Neural progenitor cell (in vitro differentiated cells): Measurements from ENCODE around the gene TNXB. TPM values are rescaled to one million over a fixed set of nuclear protein-coding genes. Genes with fewer than 3 reads are reported as not detected.
"Not testable (repeated sequence)": the region's sequence is repeated elsewhere in the genome, so short reads cannot be mapped to it uniquely, and the experiment has no call there.

Source experiments
- DNase-seq: peaks from one replicate; pipeline ENCODE4 v3.0.0-alpha.2; 2016; ENCODE audit warnings: low spot score
- H2AFZ ChIP-seq: fragments of 200-600 bp; sonication (generic); replicated peaks from 2 replicates; pipeline ENCODE4 v1.6.1; 2016; ENCODE audit warnings: antibody characterized with exemption
- H3F3A ChIP-seq: fragments of 200-600 bp; sonication (generic); 2 replicates; pipeline ENCODE4 v1.6.1; 2016; ENCODE audit warnings: antibody characterized with exemption, low read depth
- H3K27ac ChIP-seq: fragments of 200-600 bp; sonication (generic); 2 replicates; pipeline ENCODE4 v1.5.1; 2016; ENCODE audit warnings: mild to moderate bottlenecking
- H3K27me3 ChIP-seq: fragments of 200-600 bp; sonication (generic); 2 replicates; pipeline ENCODE4 v1.6.1; 2016; ENCODE audit warnings: mild to moderate bottlenecking, moderate library complexity
- H3K36me3 ChIP-seq: fragments of 200-600 bp; sonication (generic); 2 replicates; pipeline ENCODE4 v1.5.1; 2016
- H3K4me1 ChIP-seq: fragments of 200-600 bp; sonication (generic); 2 replicates; pipeline ENCODE4 v1.6.1; 2016; ENCODE audit warnings: mixed run types
- H3K4me2 ChIP-seq: fragments of 200-600 bp; sonication (generic); 2 replicates; pipeline ENCODE4 v1.6.1; 2016
- H3K4me3 ChIP-seq: fragments of 200-600 bp; sonication (generic); 2 replicates; pipeline ENCODE4 v1.5.1; 2016
- H3K79me2 ChIP-seq: fragments of 200-600 bp; sonication (generic); 2 replicates; pipeline ENCODE4 v1.6.1; 2016; ENCODE audit warnings: low read depth
- H3K9ac ChIP-seq: fragments of 200-600 bp; sonication (generic); 2 replicates; pipeline ENCODE4 v1.6.1; 2016
- H3K9me3 ChIP-seq: fragments of 200-600 bp; sonication (generic); 2 replicates; pipeline ENCODE4 v1.5.1; 2016; ENCODE audit warnings: low read depth
- H4K20me1 ChIP-seq: fragments of 200-600 bp; sonication (generic); 2 replicates; pipeline ENCODE4 v1.6.1; 2016; ENCODE audit warnings: low read depth
- H3K27ac Mint-ChIP-seq: 3 replicates; pipeline ENCODE4 v1.8.0; 2021; ENCODE audit warnings: mixed read lengths
- H3K27me3 Mint-ChIP-seq: 2 replicates; pipeline ENCODE4 v1.8.0; 2022; ENCODE audit warnings: low read depth, mild to moderate bottlenecking, inconsistent platforms, moderate library complexity, mixed read lengths; ENCODE audit not compliant: insufficient read depth
- H3K36me3 Mint-ChIP-seq: 3 replicates; pipeline ENCODE4 v1.8.0; 2021; ENCODE audit warnings: mixed read lengths
- H3K4me1 Mint-ChIP-seq: 3 replicates; pipeline ENCODE4 v1.8.0; 2021; ENCODE audit warnings: mixed read lengths
- H3K4me3 Mint-ChIP-seq: 3 replicates; pipeline ENCODE4 v1.8.0; 2021; ENCODE audit warnings: mild to moderate bottlenecking, moderate library complexity, mixed read lengths
- H3K9me3 Mint-ChIP-seq: 3 replicates; pipeline ENCODE4 v1.8.0; 2020; ENCODE audit warnings: mixed read lengths
- total RNA-seq: library from RNA; depleted of rRNA; stranded (reverse); fragments of >200 nt; gene quantifications from 2 replicates; pipeline ENCODE4 v1.2.3, GENCODE V29; 2015; ENCODE audit warnings: low replicate concordance

Gene TNXB
- total RNA-seq, 1 donor from 2014 or later: 0.71 TPM

DNA sequence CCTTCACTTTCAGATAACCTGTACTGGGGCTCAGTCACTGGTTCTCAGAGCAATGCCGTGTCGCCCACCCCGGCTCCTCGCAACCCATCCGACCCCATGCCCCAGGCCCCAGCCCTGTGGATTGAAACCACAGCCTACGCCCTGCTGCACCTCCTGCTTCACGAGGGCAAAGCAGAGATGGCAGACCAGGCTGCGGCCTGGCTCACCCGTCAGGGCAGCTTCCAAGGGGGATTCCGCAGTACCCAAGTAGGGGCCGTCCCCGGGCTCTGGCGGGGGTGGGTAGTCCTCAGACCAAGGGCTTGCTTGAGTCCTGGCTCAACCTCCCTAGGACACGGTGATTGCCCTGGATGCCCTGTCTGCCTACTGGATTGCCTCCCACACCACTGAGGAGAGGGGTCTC, 79.6 kb downstream of the TNXB start:
- not testable (repeated sequence) for H3K36me3 ChIP-seq, H3K27ac Mint-ChIP-seq, H3K4me3 ChIP-seq, H4K20me1 ChIP-seq, H3K4me2 ChIP-seq, H3K27me3 ChIP-seq, H3K27me3 Mint-ChIP-seq, DNase-seq, H3K9ac ChIP-seq, H3K79me2 ChIP-seq, H3K27ac ChIP-seq, H3K9me3 Mint-ChIP-seq, H2AFZ ChIP-seq, H3K4me3 Mint-ChIP-seq, H3K4me1 Mint-ChIP-seq, H3K36me3 Mint-ChIP-seq, H3F3A ChIP-seq, H3K9me3 ChIP-seq, H3K4me1 ChIP-seq

- not testable (repeated sequence) for H3K27me3 Mint-ChIP-seq, H3K36me3 Mint-ChIP-seq
Observed at GRCh38 chr6:32028631-32029030, 80.5 kb downstream of the TNXB start.

GRCh38 chr6:32022100-32022499, 87.0 kb downstream of the TNXB start:
- not testable (repeated sequence) for H3K4me2 ChIP-seq, H3K27ac Mint-ChIP-seq, H3K4me1 ChIP-seq, H3K36me3 ChIP-seq, H3K4me3 Mint-ChIP-seq, H3K27me3 Mint-ChIP-seq, H2AFZ ChIP-seq, H3K27me3 ChIP-seq, H3F3A ChIP-seq, H3K36me3 Mint-ChIP-seq, H3K9ac ChIP-seq, DNase-seq, H3K79me2 ChIP-seq, H3K27ac ChIP-seq, H4K20me1 ChIP-seq, H3K9me3 Mint-ChIP-seq, H3K4me3 ChIP-seq, H3K9me3 ChIP-seq, H3K4me1 Mint-ChIP-seq

More at GRCh38 chr6:32028631-32029030, 80.5 kb downstream of the TNXB start:
- not testable (repeated sequence) for H3K27me3 ChIP-seq, H3K9ac ChIP-seq, H3K4me1 ChIP-seq, H3K4me3 Mint-ChIP-seq, H2AFZ ChIP-seq, H3K27ac Mint-ChIP-seq, H3K36me3 ChIP-seq, H3K4me3 ChIP-seq, H4K20me1 ChIP-seq, H3F3A ChIP-seq, H3K4me2 ChIP-seq, H3K27ac ChIP-seq, H3K9me3 Mint-ChIP-seq, H3K4me1 Mint-ChIP-seq, H3K9me3 ChIP-seq, H3K79me2 ChIP-seq, DNase-seq

GRCh38 chr6:32014547-32014946, 94.6 kb downstream of the TNXB start, which contains the start of gene C4B:
C4B (plus strand) TSS chr6:32014795; CDS start chr6:32014846, 51 bp downstream.
- H3K27ac ChIP-seq, H3K36me3 ChIP-seq, H3K36me3 Mint-ChIP-seq, H3K79me2 ChIP-seq, H2AFZ ChIP-seq, H3K4me2 ChIP-seq, H3K4me3 Mint-ChIP-seq, DNase-seq, H3K27me3 ChIP-seq, H3K27ac Mint-ChIP-seq, H3K9me3 ChIP-seq, H4K20me1 ChIP-seq, H3K4me1 ChIP-seq, H3K9me3 Mint-ChIP-seq, H3K4me1 Mint-ChIP-seq, H3K9ac ChIP-seq, H3K27me3 Mint-ChIP-seq, H3K4me3 ChIP-seq, H3F3A ChIP-seq: not testable (repeated sequence)

- H2AFZ ChIP-seq, H3K27ac ChIP-seq, H3K4me1 Mint-ChIP-seq, H3K9ac ChIP-seq, H3K36me3 Mint-ChIP-seq, H3K27ac Mint-ChIP-seq, H3K4me3 ChIP-seq, H3K4me3 Mint-ChIP-seq, DNase-seq, H4K20me1 ChIP-seq, H3K27me3 Mint-ChIP-seq, H3K36me3 ChIP-seq, H3K27me3 ChIP-seq, H3K9me3 Mint-ChIP-seq, H3K9me3 ChIP-seq, H3F3A ChIP-seq, H3K4me2 ChIP-seq, H3K79me2 ChIP-seq, H3K4me1 ChIP-seq: not testable (repeated sequence)
Observed at GRCh38 chr6:32013738-32014137, 95.4 kb downstream of the TNXB start.

DNA sequence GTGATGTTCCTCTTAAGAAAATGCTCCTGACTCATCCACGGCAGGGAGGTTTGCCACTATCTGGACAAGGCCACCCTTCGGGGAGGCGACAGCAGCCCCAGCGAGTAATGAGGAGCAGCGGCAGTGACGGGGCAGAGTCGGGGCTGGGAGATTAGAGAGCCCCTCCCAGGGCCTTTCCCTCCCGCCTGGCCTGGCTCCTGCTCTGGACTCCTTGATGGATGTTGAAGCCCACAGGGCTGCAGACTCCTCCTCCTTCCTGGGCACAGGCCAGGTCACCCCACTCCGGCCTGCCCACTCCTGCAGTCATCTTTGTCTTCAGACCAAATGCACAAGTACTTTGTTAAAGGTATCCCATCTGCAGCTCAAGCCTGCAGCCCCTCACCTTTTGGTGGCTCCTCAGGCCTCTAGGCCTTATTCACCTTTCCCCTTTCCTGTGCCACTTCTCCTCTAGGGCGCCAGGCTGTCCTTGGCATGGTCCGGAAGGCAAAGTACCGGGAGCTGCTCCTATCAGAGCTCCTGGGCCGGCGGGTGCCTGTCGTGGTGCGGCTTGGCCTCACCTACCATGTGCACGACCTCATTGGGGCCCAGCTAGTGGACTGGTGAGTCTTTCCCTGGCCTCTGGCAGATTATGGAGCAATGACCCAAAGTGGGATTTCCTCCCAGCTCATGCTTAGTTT, 96.1 kb downstream of the TNXB start:
- H2AFZ ChIP-seq, H3K9ac ChIP-seq, H3K79me2 ChIP-seq, H4K20me1 ChIP-seq, H3K4me1 Mint-ChIP-seq, H3K4me1 ChIP-seq, H3K27me3 ChIP-seq, H3K4me2 ChIP-seq, H3K4me3 Mint-ChIP-seq, H3K36me3 ChIP-seq, H3K36me3 Mint-ChIP-seq, H3K4me3 ChIP-seq, H3F3A ChIP-seq, H3K27ac ChIP-seq, H3K9me3 ChIP-seq, H3K27ac Mint-ChIP-seq, H3K9me3 Mint-ChIP-seq, H3K27me3 Mint-ChIP-seq: not testable (repeated sequence)
- DNase-seq: peak; percentile 0

GRCh38 chr6:32010856-32011530, 98.1 kb downstream of the TNXB start:
- not testable (repeated sequence) for H2AFZ ChIP-seq, H3K4me2 ChIP-seq, DNase-seq, H3K4me1 Mint-ChIP-seq, H3K79me2 ChIP-seq, H3K9me3 ChIP-seq, H3K4me1 ChIP-seq, H3K27me3 Mint-ChIP-seq, H3K4me3 Mint-ChIP-seq, H3K27ac ChIP-seq, H3K27ac Mint-ChIP-seq, H3K27me3 ChIP-seq, H3K36me3 ChIP-seq, H4K20me1 ChIP-seq, H3K9ac ChIP-seq, H3F3A ChIP-seq, H3K36me3 Mint-ChIP-seq, H3K9me3 Mint-ChIP-seq, H3K4me3 ChIP-seq

GRCh38 chr6:32009537-32009936, 99.6 kb downstream of the TNXB start:
- DNase-seq, H3K27me3 ChIP-seq, H3K9ac ChIP-seq, H3K27ac ChIP-seq, H3K4me3 Mint-ChIP-seq, H3K4me1 ChIP-seq, H3K9me3 ChIP-seq, H3K4me3 ChIP-seq, H4K20me1 ChIP-seq, H3K4me2 ChIP-seq, H3K27ac Mint-ChIP-seq, H3K27me3 Mint-ChIP-seq, H2AFZ ChIP-seq, H3K9me3 Mint-ChIP-seq, H3K36me3 ChIP-seq, H3F3A ChIP-seq, H3K4me1 Mint-ChIP-seq, H3K36me3 Mint-ChIP-seq, H3K79me2 ChIP-seq: not testable (repeated sequence)
